NCI-H146 treated with DMSO at 0.1 percent for 48 hours (cell line): ENCODE measurements around the gene MFAP3L.

Experiments used
- DNase-seq: peaks from one replicate; lab custom pipeline; 2025; ENCODE audit not compliant: unreplicated experiment; lab: John Stamatoyannopoulos, UW

Gene MFAP3L

DNA sequence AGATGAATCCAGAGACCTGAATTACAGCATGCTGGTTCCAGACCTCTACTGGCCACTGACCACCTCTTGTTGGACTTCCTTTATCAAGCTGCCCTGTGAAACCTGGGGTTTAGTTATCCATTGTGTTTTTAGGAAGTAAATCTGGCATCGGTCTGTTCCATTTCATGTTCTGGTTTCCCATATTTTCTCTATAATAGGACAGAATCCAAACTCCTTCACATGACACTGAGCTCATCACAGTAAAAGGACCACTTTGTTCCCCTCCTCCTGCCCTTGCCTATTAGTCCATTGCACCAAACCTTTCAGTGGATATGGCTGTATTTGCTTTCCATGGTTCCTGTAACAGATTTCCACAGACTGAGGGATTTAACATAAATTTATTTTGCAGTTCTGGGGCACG is 4.0 kb downstream of the MFAP3L start:
- DNase-seq, result no peak

DNA sequence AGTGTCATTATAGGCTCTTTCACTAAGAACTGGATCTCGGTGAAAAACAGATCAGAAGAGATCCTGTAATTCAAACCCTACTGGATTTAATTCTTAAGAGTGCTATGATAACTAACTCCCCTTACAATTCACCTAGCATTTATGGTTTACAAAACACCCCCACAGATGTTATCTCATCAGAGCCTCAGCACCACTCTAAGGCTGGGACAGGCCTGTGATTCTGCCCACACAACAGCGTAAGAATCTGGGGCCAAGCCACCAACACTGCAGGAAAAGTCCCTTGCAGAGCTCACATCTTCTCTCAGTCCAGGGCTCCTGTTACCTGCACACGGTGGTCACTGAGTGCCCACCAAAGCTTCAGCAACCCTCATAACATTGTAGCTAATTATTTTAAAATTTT is 8.9 kb downstream of the MFAP3L start:
- DNase-seq, result no peak

DNA sequence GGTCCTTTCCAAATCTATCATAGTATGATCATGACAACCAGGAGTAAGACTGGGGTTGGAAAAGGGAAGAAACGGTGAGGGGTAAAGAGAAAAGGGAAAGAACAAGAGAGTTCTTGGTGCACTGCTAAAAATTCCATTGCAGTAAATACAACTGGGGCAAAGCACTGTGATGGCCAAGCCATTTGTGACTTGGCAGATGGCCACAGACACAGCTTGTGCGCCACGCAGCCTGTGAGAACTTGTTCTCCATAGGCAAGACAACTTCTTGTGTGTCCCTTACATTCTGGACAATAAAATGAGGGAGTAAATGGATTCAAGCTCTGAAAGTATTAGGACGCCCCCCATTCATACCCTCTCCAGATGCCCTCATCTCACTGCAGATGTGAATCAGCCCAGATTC is 10.9 kb downstream of the MFAP3L start:
- no peak for DNase-seq

DNA sequence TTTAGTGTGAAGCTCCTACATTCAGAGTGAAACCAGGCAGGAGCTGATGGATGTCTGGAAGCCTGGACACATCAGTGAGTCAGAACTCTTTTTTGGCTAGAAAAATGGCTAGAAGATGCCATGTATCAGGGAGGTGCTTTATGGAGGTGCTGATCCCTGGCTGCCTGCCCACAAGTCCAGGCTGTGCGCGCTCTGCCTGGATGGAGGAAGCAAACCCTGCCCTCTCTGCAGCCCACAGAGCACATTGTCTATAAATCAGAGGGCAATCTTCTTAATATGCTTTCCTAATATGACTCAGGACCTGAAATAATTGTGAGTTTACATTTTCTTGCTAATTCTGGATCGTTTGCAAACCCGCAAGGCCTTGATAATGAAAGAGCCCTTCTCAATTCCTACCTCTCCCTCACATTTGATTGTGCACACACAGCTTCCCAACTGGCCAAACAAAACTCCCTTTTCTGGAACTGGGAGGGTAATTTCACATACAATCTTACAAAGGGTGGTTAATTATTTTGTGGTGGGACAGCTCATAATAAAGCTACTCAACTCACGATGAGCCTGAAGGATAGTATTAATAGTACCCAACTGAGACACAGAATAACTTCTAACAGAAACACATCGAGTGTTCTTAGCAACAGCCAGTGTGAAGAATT is 11.7 kb downstream of the MFAP3L start:
- no peak for DNase-seq

DNA sequence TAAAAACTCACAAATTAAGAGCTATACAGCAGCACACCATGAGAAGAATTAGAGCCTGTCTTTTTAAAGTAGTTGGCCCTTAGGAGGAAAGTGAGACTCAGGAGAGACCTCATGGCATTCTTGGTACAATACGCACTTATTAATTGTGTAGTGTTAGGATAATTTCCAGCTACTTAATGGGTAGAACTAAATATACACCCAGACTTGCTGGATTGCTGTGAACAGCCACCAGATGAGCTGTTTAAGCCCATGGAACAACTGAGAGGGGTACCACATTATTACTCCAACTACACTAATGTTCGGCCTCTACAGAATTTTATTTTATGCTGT is 13.6 kb downstream of the MFAP3L start:
- no peak for DNase-seq

DNA sequence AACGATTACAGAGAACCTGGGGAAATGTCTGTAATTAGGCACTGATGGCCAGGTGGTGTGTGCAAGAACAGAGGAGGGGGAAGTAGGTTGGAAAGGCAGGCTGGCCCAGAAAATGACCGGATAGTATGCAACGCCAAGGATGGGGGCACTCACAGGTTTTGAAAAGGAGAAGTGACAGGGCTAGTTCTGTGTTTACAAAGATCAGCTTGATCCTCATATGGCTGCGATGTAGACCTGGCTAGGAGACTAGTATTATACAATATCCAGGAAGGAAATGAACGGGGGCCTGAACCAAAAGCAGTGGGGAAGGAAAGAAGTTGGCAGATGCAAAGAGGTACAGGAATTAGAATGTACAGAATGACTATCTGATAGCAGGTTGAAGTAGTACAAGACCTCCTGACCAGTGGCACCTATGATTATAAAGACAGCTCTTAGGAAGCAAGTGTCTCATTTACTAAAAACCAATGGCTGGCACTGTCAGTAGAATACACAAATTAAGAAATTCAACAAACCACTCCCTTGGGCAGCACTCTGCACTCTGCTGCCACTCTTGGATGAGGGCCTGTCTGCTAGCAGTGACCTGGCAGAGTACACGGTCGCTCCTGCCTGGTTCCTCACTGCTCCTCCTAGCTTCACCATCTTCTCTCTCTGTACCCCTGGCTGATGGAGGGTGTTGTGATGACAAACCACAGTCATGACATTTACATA is 14.1 kb downstream of the MFAP3L start:
- DNase-seq, result no peak

DNA sequence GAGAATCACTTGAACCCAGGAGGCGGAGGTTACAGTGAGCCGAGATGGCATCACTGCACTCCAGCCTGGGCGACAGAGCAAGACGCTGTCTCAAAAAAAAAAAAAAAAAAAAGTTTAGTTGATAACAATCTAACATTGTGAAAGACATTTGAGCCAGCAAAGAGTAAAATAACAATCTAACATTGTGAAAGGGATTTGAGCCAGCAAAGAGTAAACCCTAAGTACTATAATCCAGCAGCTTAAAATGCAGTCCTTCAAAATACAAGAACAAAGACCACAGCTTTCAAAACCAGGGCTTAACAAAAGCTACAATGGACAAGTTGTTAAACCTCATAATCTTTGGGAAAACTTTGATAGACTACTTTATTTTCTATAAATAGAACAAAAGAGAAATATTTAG is 16.9 kb downstream of the MFAP3L start:
- no peak for DNase-seq

DNA sequence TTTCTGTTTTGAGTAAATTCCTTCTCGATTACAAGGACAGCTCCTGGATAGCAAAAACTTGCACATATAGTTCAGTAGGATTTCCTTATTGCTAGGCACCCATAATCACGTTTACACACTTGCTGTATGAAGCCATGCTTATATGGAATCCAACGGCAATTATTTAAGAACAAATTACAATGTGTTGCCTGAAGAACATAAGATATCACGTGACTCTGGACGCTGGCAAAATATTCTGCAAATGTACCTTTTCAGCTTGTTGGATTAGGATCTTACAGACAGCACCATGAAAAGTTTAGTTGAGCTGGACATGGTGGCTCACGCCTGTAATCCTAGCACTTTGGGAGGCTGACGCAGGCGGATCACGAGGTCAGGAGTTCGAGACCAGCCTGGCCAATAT is 17.4 kb downstream of the MFAP3L start:
- DNase-seq, result no peak

DNA sequence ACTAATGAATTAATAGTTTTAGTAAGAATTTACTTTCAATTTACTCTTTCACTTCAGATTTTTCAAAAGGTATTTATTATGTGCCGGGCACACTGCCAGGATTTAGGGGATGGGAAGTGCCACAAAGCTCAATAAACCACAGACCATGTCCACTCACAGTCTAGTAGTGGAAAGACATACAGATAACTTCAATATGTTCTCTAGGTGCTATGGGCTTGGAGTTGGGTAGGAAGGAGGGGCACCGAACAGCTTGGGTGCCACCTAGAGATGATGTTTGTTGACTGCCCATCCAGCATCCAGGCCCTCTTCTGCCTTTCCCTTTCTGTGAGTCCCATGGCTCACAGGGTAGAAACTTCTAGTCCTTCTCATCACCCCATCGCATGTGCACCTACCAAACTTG is 17.8 kb downstream of the MFAP3L start:
- no peak for DNase-seq

DNA sequence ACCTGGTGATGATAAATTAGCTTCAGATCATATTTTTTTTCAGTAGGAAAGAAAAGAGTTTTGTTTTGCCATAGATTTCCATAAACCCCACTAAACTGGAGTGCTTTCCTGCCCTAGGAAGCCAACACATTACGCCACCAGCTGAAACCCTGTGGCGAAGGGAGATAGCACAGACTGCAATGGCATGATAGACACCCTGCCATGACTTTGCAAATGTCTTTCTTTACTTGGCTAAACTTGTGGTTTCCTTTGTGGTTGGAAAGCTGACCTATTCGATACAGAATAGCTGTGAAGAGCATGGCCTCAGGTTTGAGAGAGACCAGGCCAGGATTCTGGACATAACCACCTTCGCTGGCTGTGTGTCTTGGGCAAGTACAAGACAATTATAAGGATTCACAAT is 19.1 kb downstream of the MFAP3L start:
- no peak for DNase-seq

DNA sequence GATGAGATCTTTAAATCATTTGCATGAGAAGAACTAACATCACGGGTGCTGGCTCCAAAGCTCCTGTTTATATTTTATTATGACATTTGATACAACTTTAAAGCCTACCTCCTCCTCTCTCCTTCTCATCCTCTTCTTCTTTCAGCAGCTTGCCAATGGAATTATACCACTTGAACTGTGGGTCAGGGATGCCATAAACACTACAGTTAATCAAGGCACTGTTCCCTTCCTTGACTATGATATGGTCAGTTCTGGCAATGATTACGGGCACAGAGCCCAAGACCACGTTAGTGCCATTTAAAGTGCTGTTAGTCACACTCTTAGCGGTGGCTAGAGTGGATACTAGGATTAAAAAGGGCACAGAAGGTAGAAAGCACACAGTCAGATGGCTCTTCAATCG is 20.7 kb downstream of the MFAP3L start:
- DNase-seq, result no peak

DNA sequence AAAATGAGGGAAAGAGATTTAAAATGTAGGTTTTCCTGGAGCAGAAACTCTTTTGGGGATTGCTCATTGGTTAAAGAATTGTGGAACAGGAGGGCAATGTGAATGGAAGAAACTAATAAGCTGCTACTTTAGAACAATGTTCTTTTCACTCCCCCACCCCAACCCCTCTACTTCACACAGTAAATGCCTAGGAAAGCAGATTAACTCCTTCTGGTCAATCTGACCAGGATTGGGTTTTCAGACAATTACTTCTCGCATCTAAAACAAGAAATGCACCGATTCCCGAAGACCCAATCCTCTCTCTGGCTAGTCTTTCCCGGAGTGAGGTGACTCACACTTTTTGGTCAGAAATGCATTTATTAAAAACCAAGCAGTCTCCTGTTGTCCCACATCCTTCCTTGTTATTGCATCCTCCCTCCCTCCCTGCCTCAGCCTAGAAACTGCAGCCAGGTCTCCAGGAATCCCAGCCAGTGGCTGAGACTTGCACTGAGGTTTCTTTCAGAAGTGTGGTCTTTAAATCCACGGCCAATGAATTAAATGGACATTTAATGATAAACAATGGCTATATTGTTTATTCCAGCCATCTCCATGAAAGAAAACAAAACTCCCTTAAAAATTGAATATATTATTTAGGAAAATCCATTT is 21.4 kb downstream of the MFAP3L start:
- DNase-seq, result no peak

DNA sequence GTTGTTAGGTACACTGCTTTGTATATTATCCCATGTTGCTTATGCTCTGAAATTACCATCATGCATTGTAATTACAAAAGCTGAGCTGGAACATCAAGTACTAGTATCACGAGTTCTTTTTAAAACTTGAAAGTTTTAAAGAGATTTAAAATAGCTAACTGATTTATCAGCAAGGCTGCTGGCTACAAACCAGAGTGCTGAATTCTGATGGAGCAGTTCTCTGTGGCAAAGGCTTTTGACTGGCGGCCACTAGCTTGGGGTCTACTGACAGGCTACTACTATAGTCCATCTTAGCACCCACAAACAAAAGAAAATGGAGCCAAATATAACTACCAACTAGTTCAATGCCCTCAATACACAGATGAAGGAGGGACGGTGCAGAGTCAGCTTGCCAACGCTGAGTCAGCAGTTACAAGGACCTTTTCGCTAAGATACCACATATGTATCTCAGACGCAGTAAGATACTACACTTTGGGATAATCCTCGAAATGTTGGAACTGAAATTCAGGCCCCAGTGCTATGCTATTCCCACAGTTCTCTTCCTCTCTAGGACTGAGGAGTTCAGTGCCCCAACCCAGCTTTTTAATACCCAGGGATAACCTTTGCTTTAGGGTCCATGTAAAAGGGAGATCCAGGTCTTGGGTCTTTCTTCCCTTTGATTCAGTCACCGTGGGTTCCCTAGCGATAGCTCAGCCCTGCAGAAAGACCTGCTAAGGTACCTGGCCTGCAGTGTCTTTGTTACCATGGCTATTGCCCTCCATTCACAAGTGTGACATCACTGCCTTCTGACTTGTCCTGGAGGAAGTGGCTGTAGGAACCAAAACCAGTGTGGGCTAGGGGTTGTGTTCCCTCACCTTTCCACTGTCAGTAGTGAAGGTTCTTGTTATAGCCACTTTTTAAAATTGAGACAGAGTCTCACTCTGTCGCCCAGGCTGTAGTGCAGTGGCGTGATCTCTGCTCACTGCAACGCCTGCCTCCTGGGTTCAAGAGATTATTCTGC is 22.8 kb downstream of the MFAP3L start:
- DNase-seq, result no peak

DNA sequence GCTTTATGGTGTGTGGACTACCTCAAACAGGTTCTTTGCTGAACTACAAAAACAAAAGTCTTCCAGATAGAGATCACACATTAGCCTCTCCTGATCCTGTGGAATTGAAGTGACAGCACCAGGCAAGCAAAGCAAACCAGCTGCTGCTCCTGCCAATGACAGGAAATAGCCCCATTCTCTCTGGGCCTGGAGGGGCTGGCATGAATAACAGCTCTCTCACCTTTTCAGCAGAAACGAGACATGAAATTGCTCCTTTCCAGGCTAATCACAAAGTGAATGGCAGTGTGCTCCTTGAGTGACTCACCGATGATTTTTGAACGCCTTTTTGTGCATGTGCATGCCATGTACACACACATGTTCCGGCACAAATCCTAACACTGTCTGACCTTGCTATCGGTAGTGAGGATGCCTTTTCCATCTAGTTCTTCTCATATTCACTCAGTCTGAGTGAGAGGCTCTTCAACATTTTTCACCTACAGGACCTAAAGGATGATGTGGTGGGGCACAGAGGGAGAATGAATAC is 24.4 kb downstream of the MFAP3L start:
- no peak for DNase-seq

DNA sequence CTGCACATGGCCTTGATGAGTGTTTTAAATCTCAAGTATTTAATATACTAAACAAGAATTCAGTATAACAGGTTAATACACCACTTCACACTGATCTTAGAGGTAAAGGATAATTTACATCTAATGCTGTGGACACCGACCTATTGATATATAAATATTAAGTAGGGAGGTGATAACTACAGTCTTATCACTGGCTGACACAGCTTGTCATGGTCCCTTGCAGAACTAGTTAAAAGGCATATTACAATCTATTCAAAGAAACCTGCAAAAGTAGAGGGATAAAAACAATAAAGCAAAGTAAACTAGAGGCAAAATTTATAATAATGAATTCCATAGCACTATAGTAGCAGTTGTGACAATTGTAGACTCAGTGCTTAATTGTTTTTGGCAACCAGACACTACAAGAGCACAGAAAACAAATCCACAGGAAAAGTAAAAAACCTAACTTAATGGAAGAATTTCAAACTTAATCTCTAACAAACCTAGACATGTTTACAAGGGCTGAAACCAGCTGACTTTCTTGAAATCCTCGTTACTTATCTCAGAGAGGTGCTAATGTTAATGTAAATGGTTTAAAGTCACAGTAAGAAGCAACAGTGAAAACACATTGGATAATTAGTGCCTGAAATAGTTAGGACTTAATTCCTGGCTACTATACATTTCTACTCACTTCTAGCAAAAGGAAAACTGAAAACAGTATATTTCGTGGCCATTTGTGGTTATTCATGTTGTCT is 25.0 kb downstream of the MFAP3L start:
- no peak for DNase-seq

DNA sequence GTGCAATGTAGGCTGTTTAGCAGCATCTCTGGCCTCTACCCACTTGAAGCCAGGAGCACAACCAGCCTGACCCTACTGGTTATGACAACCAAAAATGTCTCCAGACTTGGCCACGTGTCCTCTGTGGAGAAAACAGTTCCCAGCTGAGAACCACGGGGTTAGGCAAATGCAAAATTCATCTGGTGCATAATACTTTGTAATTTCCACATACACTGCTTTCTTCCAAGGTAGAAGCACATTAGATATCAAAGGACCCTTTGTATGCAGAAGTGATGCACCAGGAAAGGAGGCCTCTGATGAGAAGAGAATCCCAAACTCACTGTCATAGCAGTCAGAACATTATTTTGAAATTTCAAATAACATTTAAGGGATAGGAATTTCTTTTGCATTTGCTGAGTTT is 26.3 kb downstream of the MFAP3L start:
- no peak for DNase-seq

DNA sequence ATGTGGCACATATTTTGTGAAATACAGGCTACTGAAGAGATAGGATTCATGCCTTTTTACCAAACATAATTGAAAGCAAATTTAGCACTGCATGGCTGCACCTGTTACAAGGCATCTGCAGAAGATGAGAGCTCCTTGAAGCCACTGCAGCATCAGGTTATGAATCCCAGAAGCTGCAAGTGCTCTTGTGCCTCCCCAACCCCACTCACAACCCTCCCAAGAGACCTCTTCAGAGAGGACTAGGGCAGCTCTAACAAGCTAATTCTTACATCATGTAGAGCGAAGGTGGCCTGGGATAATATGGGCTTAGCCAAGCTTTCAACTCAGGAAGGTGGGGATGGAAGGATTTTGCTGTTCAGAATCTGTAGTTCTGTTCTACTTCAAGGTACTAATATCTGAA is 27.2 kb downstream of the MFAP3L start:
- DNase-seq, result no peak

DNA sequence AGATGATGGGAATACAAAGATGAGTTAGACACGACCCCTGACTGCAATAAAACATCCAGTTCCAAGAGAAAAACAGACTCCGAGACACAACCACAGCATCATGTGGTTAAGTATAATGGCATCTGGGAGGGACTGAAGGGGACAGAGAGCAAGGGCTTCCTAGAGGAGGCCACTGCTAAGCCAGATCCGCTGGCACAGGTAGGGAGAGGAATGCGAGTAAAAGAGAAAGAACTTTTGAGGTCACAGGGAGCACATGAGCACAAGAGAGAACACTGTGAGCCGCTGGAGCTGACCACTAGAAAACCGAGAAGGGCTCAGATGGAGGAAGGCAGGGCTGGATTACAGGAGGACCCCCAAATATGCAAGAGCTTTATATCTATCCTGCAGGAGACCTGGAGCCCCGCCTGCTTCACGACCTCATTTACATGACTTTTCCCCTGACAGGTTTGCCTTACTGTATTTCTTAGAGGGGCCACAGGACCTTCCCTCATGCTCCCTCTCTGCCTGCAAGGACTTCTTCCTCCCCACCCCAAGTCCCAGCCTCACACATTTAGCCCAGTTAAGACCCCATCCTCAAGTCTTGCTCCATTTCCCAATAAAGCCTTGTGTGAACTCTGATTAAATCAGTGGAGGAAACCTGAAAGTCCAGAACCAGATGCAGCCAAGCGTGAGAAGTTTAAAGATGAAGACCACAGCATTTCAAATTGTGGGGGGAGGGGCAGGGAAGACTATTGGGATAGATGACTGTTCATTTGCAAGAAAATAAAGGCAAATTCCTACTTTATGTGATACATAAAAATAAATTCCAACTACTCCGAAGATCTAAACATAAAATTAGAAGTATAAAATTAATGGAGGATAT is 29.6 kb downstream of the MFAP3L start:
- no peak for DNase-seq

DNA sequence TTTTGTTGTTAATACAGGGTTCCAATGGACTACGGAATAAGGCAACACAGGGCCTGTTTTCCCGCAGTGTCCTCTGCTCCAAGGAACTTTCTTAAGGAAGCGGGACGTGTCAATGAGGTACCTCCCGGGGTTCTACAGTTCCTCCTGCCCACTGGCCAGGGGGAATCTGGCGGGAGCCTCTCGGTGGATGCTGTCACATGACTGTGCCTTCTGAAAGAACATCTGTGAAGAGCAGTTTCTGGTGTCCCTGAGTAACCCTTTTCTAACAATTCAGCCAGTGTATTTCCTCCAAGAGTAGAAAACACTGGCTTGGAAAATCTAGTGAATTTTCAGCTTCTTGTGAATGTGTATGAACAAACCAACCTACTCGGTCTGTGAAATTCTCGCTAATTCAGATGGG is 32.7 kb downstream of the MFAP3L start:
- DNase-seq, result no peak

DNA sequence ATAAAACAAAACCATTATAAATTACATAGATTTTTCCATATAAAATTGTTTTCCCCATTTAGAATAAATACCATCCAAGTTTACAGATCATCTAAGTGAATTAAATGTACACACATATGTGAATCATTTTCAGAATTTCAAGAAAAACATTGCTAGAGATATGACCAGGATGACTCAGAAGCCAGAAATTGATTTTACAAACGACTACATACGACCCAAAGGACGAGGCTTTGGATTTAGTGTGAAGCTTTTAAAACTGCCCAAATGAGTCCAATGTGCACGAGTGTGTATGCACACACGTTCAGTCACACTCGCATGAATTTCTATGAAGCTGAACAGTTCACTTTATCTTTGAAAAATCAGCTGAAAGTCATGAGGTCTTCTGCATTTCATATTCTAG is 37.9 kb downstream of the MFAP3L start:
- no peak for DNase-seq
